T-helper 9 cell (primary cell): ENCODE results near the gene PLXNA4.

Source experiments
- DNase-seq: peaks from one replicate; pipeline ENCODE4 v3.0.0-alpha.2; 2020

Gene PLXNA4

DNA sequence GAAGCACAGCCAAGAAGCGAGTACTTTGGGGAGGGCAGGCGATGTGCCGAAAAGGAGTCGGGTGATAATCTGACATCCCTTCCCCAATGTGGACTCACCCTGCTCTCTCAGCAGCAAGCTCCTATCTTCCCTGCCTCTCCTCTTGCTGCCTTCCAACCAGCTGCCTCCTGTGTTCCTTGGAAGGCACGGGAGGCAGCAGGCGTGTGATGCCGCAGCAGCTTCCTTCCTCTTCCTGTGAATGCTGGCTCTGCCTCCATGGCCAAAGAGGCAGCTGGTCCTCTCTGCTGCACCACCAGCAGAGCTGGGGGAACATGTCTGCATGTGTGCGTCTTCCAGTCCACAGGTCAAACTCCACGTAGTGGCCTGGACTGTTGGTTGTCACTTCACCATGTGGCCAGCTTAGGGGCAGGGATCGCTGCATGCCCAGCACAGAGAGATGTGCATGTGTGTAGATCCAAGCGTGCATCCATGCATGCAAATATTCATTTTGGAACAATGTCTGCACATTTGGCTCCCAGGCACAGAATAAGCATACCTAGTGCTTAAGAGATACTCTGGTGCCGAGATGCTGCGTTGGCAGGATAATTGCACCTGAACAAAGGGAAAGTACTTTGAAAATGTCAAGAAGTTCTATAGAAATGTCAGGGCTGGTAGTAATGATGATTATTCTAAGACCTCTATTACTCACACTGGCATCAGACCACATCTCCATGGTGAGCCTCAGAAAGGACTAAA, 499.8 kb downstream of the PLXNA4 start:
- no peak for DNase-seq

DNA sequence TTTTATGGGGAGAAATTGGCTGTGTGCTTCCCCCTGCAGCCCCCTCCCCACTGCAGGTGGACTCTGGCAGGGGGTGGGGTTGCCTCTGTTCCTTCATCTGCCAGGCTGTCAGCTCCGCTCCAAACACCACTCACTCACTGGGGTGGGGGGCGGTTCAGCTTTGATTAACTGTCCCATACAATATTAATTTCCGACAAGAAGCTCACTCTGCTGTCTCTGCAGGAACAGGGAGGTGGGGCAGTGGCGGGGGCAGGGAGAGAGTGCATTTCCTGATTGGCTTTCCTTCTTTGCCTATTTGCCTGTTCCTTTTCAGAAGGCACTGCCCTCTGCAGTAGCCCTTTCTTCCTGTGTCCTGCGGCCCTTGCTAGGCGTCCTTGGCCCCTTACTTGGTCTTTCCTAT, 500.8 kb downstream of the PLXNA4 start:
- no peak for DNase-seq

DNA sequence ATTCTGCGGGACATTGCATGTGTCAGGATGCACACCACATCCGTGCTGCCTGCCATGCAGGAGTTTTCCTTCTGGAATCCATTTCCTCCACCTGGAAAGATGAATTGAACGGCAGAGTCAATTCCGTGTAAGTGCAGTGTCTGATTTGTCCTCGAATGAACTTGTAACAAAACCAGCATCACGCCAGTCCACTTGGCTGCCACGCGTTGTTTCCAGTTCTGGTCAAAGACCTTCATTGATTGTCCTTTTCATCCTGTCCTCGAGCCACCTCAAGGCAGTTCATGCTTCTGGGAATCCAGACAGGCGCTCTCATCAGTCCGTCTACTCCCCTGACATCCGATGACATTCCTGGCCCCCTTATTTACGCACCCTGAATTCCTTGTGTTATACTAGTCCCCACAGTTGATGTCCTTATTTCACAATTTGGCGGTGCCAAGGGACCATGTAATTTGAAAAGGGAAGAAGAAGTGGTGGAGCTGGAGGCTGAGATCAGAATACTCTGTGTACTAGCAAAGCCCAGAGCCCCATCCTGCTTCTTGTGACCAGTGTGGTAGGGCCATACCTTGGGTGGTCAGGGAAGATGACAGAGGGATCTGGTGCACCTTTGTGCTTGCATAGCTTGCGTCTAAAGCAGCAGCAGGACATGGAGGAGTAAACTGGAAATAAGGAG, 502.2 kb downstream of the PLXNA4 start:
- no peak for DNase-seq
